Measurements from ENCODE around the gene SNORC. TPM values are rescaled to one million over a fixed set of nuclear protein-coding genes. Genes with fewer than 3 reads are reported as not detected.

The SNORC gene
- total RNA-seq, 1 donor from 2014 or later = 3.1 TPM

DNA sequence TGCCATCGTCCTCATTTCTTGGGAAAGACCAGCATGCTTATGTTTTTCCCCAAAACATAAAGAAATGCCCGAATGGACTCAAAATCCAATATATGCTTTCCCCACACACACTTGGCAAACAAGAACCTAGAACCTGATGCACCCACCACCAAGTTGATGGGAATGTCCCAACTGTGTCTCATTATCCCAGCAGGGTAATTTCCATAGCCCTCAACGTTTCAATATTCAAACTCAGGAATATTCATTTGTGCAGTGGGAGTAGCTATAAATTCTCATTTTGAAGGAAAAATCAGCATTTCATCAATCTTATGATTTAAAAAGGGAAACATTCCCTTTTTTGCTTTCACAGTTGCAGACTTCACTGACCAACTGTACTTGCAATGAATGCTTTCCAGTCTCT lies 50.7 kb downstream of the SNORC start:
- Histone ChIP-seq H3K9ac (ENCODE audit: low read length) (no peak overlapping the region), H3K79me2 (ENCODE audit: insufficient read depth, low read length) (no peaks in the 10 kb centered on the region), H3K27me3 (ENCODE audit: insufficient read depth, low read length) (peaks cover 20% of the 10 kb centered on the region), H3K4me1 (ENCODE audit: insufficient read depth, low read length) (no peaks in the 10 kb centered on the region), H3K4me2 (ENCODE audit: low read length) (no peak overlapping the region), H4K20me1 (ENCODE audit: insufficient read depth, low read length) (no peaks in the 10 kb centered on the region), H3K27ac (ENCODE audit: low read depth, low read length) (no peak overlapping the region), H3K4me3 (ENCODE audit: insufficient read depth, low read depth, low read length) (no peak overlapping the region), H3K9me3 (ENCODE audit: insufficient read depth, low read depth, low read length) (no peaks in the 10 kb centered on the region), H3K36me3 (ENCODE audit: insufficient read depth, low read length) (no peaks in the 10 kb centered on the region), H2AFZ (ENCODE audit: low read depth, low read length) (no peak overlapping the region)
- H3K27ac Mint-ChIP-seq (ENCODE audit: unreplicated experiment) = no peak overlapping the region
- no peaks in the 10 kb centered on the region for H3K36me3 Mint-ChIP-seq (ENCODE audit: low read depth, unreplicated experiment)
- DNase-seq (ENCODE audit: low read depth) (no peak), FAIRE-seq (no peak)
- no peaks in the 10 kb centered on the region for H3K4me1 Mint-ChIP-seq (ENCODE audit: low read depth, unreplicated experiment)
- TF ChIP-seq, protein P1, sequence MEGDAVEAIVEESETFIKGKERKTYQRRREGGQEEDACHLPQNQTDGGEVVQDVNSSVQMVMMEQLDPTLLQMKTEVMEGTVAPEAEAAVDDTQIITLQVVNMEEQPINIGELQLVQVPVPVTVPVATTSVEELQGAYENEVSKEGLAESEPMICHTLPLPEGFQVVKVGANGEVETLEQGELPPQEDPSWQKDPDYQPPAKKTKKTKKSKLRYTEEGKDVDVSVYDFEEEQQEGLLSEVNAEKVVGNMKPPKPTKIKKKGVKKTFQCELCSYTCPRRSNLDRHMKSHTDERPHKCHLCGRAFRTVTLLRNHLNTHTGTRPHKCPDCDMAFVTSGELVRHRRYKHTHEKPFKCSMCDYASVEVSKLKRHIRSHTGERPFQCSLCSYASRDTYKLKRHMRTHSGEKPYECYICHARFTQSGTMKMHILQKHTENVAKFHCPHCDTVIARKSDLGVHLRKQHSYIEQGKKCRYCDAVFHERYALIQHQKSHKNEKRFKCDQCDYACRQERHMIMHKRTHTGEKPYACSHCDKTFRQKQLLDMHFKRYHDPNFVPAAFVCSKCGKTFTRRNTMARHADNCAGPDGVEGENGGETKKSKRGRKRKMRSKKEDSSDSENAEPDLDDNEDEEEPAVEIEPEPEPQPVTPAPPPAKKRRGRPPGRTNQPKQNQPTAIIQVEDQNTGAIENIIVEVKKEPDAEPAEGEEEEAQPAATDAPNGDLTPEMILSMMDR (IDR thresholded peaks at IDR 0.05; ENCODE audit: insufficient read depth, low read depth, low read length) = no peak
- TF ChIP-seq EZH2 (IDR thresholded peaks at IDR 0.05; ENCODE audit: insufficient read depth, low read length) = no peak
- peaks cover 43% of the 10 kb centered on the region for H3K27me3 Mint-ChIP-seq (ENCODE audit: low read depth, unreplicated experiment)
- peaks cover 8% of the 10 kb centered on the region for H3K9me3 Mint-ChIP-seq (ENCODE audit: unreplicated experiment)
- H3K4me3 Mint-ChIP-seq (ENCODE audit: unreplicated experiment) = no peak overlapping the region

DNA sequence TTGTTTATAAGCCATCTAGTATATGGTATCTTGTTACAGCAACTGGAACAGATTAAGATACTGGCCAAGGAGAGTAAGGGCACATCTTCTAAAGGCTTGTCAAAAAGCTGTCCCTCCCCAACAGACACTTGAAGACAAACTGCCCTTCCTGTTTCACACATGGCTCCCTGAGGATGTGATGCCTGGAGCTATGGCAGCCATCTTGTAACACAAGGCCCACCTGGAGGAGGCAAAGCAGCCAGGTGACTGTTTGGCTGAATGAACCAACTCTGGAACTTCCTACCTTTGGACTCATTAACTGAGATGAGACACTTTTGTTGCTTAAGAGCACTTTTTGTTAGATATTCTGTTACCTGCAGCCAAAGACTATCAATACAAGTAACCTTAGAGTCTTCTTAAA lies 54.4 kb downstream of the SNORC start:
- H3K27ac ChIP-seq (ENCODE audit: low read depth, low read length) = no peak overlapping the region
- H3K27me3 ChIP-seq (ENCODE audit: insufficient read depth, low read length) = peaks cover 45% of the 10 kb centered on the region
- no peak overlapping the region for H3K9ac ChIP-seq (ENCODE audit: low read length)
- Mint-ChIP-seq H3K4me3 (ENCODE audit: unreplicated experiment) (no peak overlapping the region), H3K4me1 (ENCODE audit: low read depth, unreplicated experiment) (no peaks in the 10 kb centered on the region), H3K9me3 (ENCODE audit: unreplicated experiment) (peaks cover 8% of the 10 kb centered on the region), H3K27me3 (ENCODE audit: low read depth, unreplicated experiment) (peaks cover 51% of the 10 kb centered on the region), H3K27ac (ENCODE audit: unreplicated experiment) (no peak overlapping the region), H3K36me3 (ENCODE audit: low read depth, unreplicated experiment) (no peaks in the 10 kb centered on the region)
- no peak overlapping the region for H3K4me3 ChIP-seq (ENCODE audit: insufficient read depth, low read depth, low read length)
- H4K20me1 ChIP-seq (ENCODE audit: insufficient read depth, low read length) = no peaks in the 10 kb centered on the region
- H3K4me1 ChIP-seq (ENCODE audit: insufficient read depth, low read length) = no peaks in the 10 kb centered on the region
- TF ChIP-seq, protein P1 (IDR thresholded peaks at IDR 0.05; ENCODE audit: insufficient read depth, low read depth, low read length) = no peak
- no peak for TF ChIP-seq EZH2 (IDR thresholded peaks at IDR 0.05; ENCODE audit: insufficient read depth, low read length)
- no peak overlapping the region for H2AFZ ChIP-seq (ENCODE audit: low read depth, low read length)
- H3K4me2 ChIP-seq (ENCODE audit: low read length) = no peak overlapping the region
- FAIRE-seq (no peak), DNase-seq (ENCODE audit: low read depth) (no peak)
- H3K36me3 ChIP-seq (ENCODE audit: insufficient read depth, low read length) = no peaks in the 10 kb centered on the region
- no peaks in the 10 kb centered on the region for H3K79me2 ChIP-seq (ENCODE audit: insufficient read depth, low read length)
- no peaks in the 10 kb centered on the region for H3K9me3 ChIP-seq (ENCODE audit: insufficient read depth, low read depth, low read length)

DNA sequence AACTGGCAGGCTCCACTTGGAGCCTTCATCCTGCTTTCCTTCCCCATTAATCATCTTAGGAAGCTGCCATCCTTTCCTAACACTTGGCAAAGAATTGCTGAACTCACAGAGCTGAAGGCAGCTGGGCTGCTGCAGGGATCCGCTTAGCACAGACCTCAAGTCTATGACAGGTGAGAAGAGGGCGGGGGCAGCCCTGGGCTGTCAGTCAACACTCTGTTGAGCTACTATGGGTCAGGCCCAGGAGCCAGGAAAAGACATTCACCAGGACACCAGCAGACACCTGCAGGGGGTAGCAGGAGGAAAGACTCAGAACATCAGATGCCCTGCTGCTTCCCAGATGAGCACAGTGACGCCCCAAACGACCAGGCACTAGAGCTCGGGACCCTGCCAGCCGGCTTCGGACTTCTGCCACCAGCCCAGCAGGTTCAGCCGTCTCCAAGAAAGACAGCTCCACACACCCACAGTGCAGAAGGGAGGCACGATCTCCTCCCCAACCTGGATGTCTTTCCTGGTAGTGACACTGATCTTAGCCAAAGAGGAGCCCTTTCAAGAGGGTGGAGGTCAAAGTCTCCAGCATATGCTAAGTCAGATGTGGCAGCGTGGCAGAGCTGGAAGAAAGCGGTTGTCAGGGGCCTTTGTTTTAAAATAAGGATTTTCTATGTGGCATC lies 55.2 kb downstream of the SNORC start:
- no peak overlapping the region for H3K27ac Mint-ChIP-seq (ENCODE audit: unreplicated experiment)

More for the DNA sequence above, 55.2 kb downstream of the SNORC start:
- Histone ChIP-seq H3K27me3 (ENCODE audit: insufficient read depth, low read length) (peaks cover 43% of the 10 kb centered on the region), H3K9ac (ENCODE audit: low read length) (no peak overlapping the region), H3K4me3 (ENCODE audit: insufficient read depth, low read depth, low read length) (no peak overlapping the region), H3K4me1 (ENCODE audit: insufficient read depth, low read length) (no peaks in the 10 kb centered on the region), H2AFZ (ENCODE audit: low read depth, low read length) (no peak overlapping the region), H4K20me1 (ENCODE audit: insufficient read depth, low read length) (no peaks in the 10 kb centered on the region), H3K4me2 (ENCODE audit: low read length) (no peak overlapping the region), H3K36me3 (ENCODE audit: insufficient read depth, low read length) (no peaks in the 10 kb centered on the region), H3K9me3 (ENCODE audit: insufficient read depth, low read depth, low read length) (no peaks in the 10 kb centered on the region), H3K27ac (ENCODE audit: low read depth, low read length) (no peak overlapping the region), H3K79me2 (ENCODE audit: insufficient read depth, low read length) (no peaks in the 10 kb centered on the region)
- TF ChIP-seq EZH2 (IDR thresholded peaks at IDR 0.05; ENCODE audit: insufficient read depth, low read length) = no peak
- TF ChIP-seq, protein P1 (IDR thresholded peaks at IDR 0.05; ENCODE audit: insufficient read depth, low read depth, low read length) = no peak
- FAIRE-seq = no peak
- Mint-ChIP-seq H3K4me3 (ENCODE audit: unreplicated experiment) (no peak overlapping the region), H3K4me1 (ENCODE audit: low read depth, unreplicated experiment) (no peaks in the 10 kb centered on the region), H3K27me3 (ENCODE audit: low read depth, unreplicated experiment) (peaks cover 59% of the 10 kb centered on the region), H3K36me3 (ENCODE audit: low read depth, unreplicated experiment) (no peaks in the 10 kb centered on the region), H3K9me3 (ENCODE audit: unreplicated experiment) (peaks cover 13% of the 10 kb centered on the region)
- DNase-seq (ENCODE audit: low read depth) = no peak
